Activated T-cell treated with anti-CD3 and anti-CD28 coated beads, Interleukin-2, amount 50 U/mL, for 24 hours (primary cell): ENCODE measurements around the gene EXOC2.
A peak's percentile ranks its signal among the peaks of the same experiment; 100 is the strongest.
"Not testable (repeated sequence)": the region's sequence is repeated elsewhere in the genome, so short reads cannot be mapped to it uniquely, and the experiment has no call there.

Experiments
- DNase-seq: peaks from one replicate; pipeline ENCODE4 v3.0.0-alpha.2; 2020
- H3K27ac Mint-ChIP-seq: 2 replicates; pipeline ENCODE4 v1.8.0; 2020; ENCODE audit warnings: mild to moderate bottlenecking, mixed read lengths
- H3K27me3 Mint-ChIP-seq: 2 replicates; pipeline ENCODE4 v1.8.0; 2020; ENCODE audit warnings: mixed read lengths
- H3K36me3 Mint-ChIP-seq: 2 replicates; pipeline ENCODE4 v1.8.0; 2020; ENCODE audit warnings: low read depth, mixed read lengths
- H3K4me1 Mint-ChIP-seq: 2 replicates; pipeline ENCODE4 v1.8.0; 2020; ENCODE audit warnings: low read depth, mixed read lengths
- H3K4me3 Mint-ChIP-seq: 2 replicates; pipeline ENCODE4 v1.8.0; 2020; ENCODE audit warnings: mild to moderate bottlenecking, moderate library complexity, mixed read lengths
- H3K9me3 Mint-ChIP-seq: 2 replicates; pipeline ENCODE4 v1.8.0; 2020; ENCODE audit warnings: mixed read lengths

EXOC2 gene

DNA sequence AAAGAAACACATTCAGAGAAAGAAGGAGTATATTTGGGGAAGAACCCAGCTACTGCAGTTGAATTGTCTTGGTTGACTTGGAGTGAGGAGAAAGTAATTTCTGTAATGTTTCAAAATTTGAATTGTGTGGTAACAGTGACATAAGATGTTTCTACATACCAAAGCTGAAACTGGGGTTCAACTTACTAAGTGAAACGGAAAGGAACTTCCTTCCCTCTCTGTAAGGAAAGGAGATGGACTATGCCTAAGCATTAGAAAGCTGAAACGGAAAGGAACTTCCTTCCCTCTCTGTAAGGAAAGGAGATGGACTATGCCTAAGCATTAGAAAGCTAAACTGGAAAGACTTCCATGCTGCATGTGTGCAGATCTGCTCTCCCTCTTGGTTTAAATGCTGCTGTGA lies 82.1 kb downstream of the EXOC2 start:
- Mint-ChIP-seq H3K4me1 (peaks cover 6% of the 10 kb centered on the region), H3K36me3 (peaks cover 68% of the 10 kb centered on the region), H3K4me3 (no peak overlapping the region), H3K9me3 (peaks cover 3% of the 10 kb centered on the region), H3K27ac (no peak overlapping the region), H3K27me3 (no peaks in the 10 kb centered on the region)
- no peak for DNase-seq

DNA sequence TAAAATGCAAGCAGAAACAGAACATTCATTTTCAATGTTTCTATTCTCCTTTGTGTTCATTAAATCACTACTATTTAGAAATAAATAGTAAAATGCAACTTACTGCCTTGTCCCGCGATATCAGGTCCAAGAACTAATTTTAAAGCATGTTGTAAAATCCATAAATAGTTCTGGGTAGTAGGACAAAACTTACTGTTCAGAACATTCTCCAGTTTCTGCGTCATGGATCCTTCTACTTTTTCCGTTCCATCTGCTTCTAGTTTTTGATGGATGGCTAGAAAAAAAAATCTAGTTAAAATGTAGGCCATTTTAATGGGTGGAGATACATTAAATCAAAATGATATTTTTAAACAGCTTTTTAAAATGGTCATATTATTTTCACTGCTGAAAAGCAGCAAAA lies 83.0 kb downstream of the EXOC2 start:
- Mint-ChIP-seq H3K4me3 (no peak overlapping the region), H3K9me3 (peaks cover 3% of the 10 kb centered on the region), H3K27me3 (no peaks in the 10 kb centered on the region), H3K27ac (no peak overlapping the region), H3K36me3 (peaks cover 63% of the 10 kb centered on the region), H3K4me1 (peaks cover 6% of the 10 kb centered on the region)
- DNase-seq, result no peak

DNA sequence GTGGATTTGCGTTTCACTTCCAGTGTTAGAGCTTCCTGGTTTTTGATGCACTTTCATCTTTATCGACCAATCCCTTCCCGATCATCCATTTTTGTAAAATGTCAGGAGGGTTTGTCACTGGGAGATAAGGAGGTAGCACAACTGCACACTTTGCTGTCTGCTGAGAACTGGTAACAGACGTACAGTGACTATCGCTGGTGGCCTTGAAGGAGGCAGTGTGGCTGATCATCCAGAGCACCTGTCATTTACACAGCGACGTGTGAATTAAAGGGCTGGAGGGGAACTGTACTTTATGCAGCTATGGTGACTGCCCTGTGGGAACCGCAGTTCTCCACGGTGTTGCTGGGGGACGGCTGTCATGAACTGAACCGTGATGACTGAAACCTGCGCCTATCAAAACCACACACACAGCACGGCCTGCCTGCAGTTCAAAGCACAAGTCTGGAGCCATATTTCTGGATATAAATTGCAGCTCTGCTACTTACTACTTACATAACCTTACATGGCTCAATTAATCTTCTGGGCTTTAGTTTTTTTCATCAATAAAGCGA lies 86.0 kb downstream of the EXOC2 start:
- H3K36me3 Mint-ChIP-seq, result peaks cover 57% of the 10 kb centered on the region
- peaks cover 3% of the 10 kb centered on the region for H3K9me3 Mint-ChIP-seq
- H3K4me1 Mint-ChIP-seq, result peaks cover 6% of the 10 kb centered on the region
- no peaks in the 10 kb centered on the region for H3K27me3 Mint-ChIP-seq
- no peak overlapping the region for H3K4me3 Mint-ChIP-seq
- H3K27ac Mint-ChIP-seq, result no peak overlapping the region
- no peak for DNase-seq

DNA sequence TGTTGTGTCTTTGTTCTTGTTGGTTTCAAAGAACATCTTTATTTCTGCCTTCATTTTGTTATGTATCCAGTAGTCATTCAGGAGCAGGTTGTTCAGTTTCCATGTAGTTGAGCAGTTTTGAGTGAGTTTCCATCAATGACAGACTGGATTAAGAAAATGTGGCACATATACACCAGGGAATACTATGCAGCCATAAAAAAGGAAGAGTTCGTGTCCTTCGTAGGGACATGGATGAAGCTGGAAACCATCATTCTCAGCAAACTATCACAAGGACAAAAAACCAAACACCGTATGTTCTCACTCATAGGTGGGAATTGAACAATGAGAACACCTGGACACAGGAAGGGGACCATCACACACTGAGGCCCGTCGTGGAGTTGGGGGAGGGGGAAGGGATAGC lies 87.0 kb downstream of the EXOC2 start:
- peaks cover 52% of the 10 kb centered on the region for H3K36me3 Mint-ChIP-seq
- DNase-seq, H3K4me1 Mint-ChIP-seq, H3K27me3 Mint-ChIP-seq, H3K4me3 Mint-ChIP-seq, H3K27ac Mint-ChIP-seq, H3K9me3 Mint-ChIP-seq: not testable (repeated sequence)

DNA sequence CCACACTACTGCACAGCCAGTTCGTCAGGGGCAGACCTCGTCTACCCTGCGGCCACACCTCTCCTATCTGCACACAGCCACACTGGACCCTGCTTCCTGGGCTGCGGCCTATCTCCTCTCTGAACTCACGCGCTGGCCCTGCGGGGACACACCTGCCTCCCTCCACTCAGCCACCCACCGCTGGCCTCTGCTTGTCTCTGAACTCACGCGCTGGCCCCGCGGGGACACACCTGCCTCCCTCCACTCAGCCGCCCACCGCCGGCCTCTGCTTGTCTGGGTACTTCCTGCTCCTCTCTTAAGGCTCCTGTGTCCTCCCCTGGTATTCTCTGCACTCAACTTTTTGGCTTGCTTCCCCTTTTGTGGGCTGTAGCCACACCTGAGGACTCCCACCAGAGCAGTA lies 88.4 kb downstream of the EXOC2 start:
- Mint-ChIP-seq H3K27me3 (no peaks in the 10 kb centered on the region), H3K36me3 (peaks cover 42% of the 10 kb centered on the region), H3K27ac (no peak overlapping the region)

DNA sequence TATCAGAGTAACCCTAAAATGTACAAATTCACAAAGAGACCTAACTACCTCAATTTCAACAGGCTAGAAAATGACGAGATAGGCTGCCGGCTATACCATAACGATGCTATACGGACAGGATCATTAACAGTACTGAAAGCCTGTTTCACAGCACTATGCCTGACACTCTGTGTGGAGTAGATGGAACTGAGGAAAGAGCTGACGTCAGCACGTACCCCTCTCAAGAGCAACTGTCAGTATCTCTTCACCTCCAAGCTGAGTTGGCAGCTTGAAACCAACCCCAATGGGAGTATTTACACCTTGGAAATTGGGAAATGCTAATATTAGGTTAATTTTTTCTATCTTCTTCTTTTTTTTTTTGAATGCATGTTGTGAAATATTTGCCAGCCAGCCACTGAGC lies 89.7 kb downstream of the EXOC2 start:
- no peak for DNase-seq
- Mint-ChIP-seq H3K27me3 (no peaks in the 10 kb centered on the region), H3K27ac (no peak overlapping the region), H3K4me3 (no peak overlapping the region), H3K36me3 (peaks cover 42% of the 10 kb centered on the region), H3K4me1 (no peaks in the 10 kb centered on the region), H3K9me3 (peaks cover 3% of the 10 kb centered on the region)

More for the DNA sequence above, 88.4 kb downstream of the EXOC2 start:
- Mint-ChIP-seq H3K9me3 (peaks cover 3% of the 10 kb centered on the region), H3K4me3 (no peak overlapping the region), H3K4me1 (no peaks in the 10 kb centered on the region)
- no peak for DNase-seq

DNA sequence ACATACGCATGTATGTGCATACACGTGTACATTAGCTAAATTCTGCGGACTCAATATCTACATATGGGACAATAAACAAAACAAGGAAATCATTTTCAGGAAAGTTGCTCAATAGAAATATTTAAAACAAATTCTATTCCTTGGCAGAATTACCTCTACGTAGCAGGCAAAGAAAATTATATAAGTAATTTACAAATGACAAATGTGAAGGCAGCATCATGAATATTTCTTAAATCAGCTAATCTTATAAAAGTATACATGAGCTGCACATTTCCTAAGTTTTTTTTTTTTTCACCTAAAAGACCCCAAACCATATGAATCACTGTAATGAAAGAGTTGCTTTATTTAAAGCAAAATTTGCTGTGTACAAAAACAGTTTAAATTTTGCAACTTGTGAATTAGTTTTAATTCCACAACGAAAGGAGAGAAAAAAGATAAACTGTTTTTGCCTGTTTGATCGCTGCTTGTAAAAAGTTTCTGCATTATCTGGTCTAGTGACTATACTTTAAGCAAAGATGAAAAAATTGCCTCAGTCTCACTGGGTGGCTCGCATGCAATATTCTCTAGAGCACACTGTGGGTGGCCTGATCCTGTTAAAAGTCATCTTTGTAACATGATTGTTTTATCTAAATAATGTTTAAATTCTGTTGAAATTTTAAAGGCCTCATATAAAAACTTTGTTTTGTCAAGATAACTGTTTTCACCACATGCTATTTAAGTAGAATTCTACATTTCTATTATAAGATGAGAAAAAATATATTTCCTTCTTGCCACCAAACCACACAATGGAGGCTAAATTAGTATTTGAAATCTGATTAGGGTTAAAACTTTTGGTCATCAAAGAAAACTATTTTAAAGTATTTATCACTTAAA lies 93.1 kb downstream of the EXOC2 start:
- Mint-ChIP-seq H3K4me3 (no peak overlapping the region), H3K36me3 (peaks cover 43% of the 10 kb centered on the region), H3K4me1 (peaks cover 1% of the 10 kb centered on the region), H3K9me3 (no peaks in the 10 kb centered on the region), H3K27me3 (no peaks in the 10 kb centered on the region), H3K27ac (no peak overlapping the region)
- no peak for DNase-seq

DNA sequence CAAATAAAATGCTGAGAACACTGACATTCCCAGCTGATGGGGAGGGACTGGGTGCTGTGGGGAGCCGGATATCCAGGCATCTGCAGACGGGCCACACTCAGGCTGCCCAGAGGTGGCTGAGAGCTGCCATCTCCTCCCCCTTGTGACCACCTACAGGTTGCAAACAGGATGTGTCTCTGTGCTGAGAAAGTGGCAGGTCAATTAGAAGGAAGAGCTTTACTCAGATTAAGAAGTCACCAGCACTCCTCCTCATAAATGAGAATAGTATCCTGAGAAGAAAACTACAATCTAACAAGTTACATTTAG lies 99.1 kb downstream of the EXOC2 start:
- no peaks in the 10 kb centered on the region for H3K27me3 Mint-ChIP-seq
- no peak for DNase-seq
- H3K9me3 Mint-ChIP-seq, result no peaks in the 10 kb centered on the region
- H3K4me3 Mint-ChIP-seq, result no peak overlapping the region
- H3K4me1 Mint-ChIP-seq, result peaks cover 11% of the 10 kb centered on the region
- no peak overlapping the region for H3K27ac Mint-ChIP-seq
- peaks cover 67% of the 10 kb centered on the region for H3K36me3 Mint-ChIP-seq

DNA sequence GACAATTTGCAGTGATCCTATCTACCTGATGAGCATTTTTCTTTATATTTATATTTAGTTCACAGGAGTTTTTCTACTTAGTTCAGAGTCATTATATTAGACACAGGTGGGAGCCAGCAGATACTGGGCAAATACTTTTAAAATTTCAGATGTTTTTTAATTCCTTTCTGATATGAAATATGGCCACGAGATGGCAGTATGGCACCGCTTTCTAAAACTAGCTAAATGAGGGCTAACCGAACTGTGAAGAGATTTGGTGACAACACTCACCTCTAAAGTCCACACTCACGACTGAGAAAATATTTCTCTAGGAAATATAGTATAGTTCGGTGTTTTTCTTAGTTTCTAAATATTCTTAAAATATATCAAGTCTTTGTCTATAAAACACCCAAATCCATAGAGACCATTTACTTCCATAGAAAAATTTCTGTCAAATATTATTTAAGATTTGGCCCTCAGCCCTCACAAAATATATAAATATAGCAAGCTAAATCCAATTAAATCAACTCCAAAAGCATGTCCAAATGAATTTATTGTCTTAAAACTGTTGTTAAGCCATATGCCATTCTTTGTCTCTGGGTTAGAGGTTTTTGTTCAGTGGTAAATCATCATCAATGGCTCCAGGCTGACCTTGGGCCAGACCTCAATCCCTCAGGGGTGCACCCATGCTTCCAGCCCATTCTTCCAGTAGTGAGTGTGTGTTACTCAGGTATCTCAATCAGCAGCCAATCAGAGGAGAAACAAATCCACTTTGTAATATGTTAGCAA lies 99.6 kb downstream of the EXOC2 start:
- Mint-ChIP-seq H3K36me3 (peaks cover 66% of the 10 kb centered on the region), H3K4me1 (peaks cover 11% of the 10 kb centered on the region), H3K4me3 (no peak overlapping the region), H3K27ac (no peak overlapping the region), H3K9me3 (no peaks in the 10 kb centered on the region), H3K27me3 (no peaks in the 10 kb centered on the region)
- DNase-seq, result peak; percentile 57

DNA sequence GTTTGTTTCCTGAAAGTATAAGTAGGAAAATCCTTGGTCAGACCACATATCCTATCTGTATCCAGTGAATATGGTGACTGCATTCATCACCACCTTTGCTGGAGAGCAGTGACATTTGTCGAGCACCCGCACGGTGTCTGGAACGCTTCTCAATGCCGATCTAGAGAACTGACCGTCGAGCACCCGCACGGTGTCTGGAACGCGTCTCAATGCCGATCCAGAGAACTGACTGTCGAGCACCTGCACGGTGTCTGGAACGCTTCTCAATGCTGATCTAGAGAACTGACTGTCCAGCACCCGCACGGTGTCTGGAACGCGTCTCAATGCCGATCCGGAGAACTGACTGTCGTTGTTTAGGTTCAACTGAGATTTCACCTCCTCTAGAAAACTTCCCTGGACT lies 103.8 kb downstream of the EXOC2 start:
- no peak overlapping the region for H3K4me3 Mint-ChIP-seq
- no peak for DNase-seq
- H3K27me3 Mint-ChIP-seq, result no peaks in the 10 kb centered on the region
- no peaks in the 10 kb centered on the region for H3K9me3 Mint-ChIP-seq
- peak overlapping the region; percentile 10 for H3K27ac Mint-ChIP-seq
- H3K36me3 Mint-ChIP-seq, result peaks cover 53% of the 10 kb centered on the region
- H3K4me1 Mint-ChIP-seq, result peaks cover 24% of the 10 kb centered on the region

DNA sequence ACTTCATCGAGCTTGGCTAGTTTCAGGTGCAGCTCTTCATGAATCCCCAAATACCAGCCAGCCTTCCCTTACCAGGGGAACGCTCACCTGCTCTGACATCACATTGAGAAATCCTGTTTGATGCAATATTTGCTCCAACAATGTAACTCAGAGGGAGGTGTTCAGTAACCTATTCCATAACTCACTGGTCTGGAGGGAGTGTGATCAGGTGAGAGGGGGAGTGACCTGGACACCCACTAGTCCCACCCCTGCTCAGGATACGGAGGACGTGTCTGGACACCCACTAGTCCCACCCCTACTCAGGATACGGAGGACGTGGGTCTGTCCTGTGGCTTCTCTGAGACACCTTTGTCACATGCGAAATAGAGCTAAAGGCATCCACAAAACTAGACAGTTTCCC lies 106.4 kb downstream of the EXOC2 start:
- Mint-ChIP-seq H3K27me3 (no peaks in the 10 kb centered on the region), H3K4me1 (peaks cover 31% of the 10 kb centered on the region), H3K4me3 (no peak overlapping the region), H3K9me3 (no peaks in the 10 kb centered on the region), H3K27ac (no peak overlapping the region), H3K36me3 (peaks cover 38% of the 10 kb centered on the region)
- no peak for DNase-seq

DNA sequence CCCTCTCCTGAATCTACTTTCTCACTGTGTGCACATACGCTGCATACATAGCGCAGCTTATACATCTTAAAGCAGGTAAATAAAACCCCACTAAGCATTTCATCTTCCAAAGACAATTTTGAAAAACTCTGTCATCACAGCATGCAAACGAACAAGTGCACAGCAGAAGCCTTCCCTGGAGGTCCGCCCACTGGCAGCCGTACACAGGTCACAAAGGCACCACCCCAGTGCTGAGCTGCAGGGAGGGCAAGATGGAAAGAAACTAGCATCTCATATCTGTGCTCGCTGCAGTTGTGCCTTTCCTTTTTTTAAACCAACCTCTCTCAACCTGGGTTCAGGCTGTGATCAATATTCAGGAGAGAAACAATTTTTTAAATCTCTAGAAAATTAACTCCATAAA lies 109.3 kb downstream of the EXOC2 start:
- H3K4me1 Mint-ChIP-seq, result peaks cover 31% of the 10 kb centered on the region
- H3K9me3 Mint-ChIP-seq, result no peaks in the 10 kb centered on the region
- no peak for DNase-seq
- peaks cover 15% of the 10 kb centered on the region for H3K36me3 Mint-ChIP-seq
- no peaks in the 10 kb centered on the region for H3K27me3 Mint-ChIP-seq
- no peak overlapping the region for H3K4me3 Mint-ChIP-seq
- H3K27ac Mint-ChIP-seq, result no peak overlapping the region

DNA sequence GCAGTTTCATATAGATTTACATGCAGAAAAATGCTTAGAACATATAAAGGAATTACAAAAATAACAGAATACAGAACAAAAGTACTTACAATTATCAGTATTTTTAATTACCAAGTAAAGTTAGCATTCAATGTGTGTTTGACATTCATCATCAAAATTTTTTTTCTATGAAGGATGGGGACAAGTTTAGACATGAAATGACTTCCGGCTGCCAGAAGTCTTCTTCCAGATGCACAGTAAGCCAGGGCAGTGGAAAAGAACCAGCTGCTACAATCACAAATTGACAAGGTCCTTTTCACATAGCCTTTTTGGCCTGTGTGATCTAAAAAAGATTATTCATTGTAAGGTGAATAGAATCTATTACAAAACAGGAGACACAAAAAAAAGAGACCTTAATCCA lies 109.8 kb downstream of the EXOC2 start:
- no peak for DNase-seq
- no peak overlapping the region for H3K27ac Mint-ChIP-seq
- H3K9me3 Mint-ChIP-seq, result no peaks in the 10 kb centered on the region
- no peaks in the 10 kb centered on the region for H3K27me3 Mint-ChIP-seq
- no peak overlapping the region for H3K4me3 Mint-ChIP-seq
- peaks cover 12% of the 10 kb centered on the region for H3K36me3 Mint-ChIP-seq
- H3K4me1 Mint-ChIP-seq, result peaks cover 34% of the 10 kb centered on the region

DNA sequence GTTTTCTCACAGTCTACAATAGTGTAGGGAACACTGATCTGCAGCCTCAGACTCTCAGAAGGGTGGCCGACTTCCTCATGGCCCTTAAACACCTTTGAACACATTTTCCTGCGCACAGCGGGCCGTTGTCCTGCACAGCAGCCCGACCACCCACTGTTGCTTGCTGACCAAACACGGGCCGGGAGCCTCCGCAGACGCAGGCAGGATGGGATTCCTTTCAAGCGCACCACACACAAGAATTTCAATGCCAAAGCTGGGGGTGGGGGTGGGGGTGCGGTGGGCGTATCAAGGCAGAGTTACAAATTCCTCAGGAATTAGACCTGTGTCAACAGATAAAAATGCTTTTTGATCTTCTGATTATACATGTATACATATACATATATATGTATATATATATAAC lies 110.6 kb downstream of the EXOC2 start:
- Mint-ChIP-seq H3K9me3 (no peaks in the 10 kb centered on the region), H3K27ac (peak overlapping the region; percentile 38)
- DNase-seq, result no peak

DNA sequence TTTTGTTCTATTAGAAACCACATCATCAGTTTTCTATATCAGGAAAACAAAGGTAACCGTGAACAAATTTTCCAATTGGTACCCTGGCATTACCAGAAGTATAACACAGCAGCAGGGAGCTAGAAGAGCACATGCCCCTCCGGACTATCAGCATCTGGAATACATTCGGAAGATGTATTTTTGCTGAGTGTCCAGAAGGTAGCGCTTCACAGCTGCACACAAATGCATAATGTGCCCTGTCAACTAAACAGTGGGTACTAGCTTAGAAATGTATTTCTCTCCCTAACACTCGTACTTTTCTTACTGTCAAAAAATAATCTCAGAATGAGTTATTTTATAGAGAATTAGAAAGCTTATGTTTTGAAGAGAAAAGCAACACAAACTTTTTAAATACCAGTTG lies 113.6 kb downstream of the EXOC2 start:
- no peaks in the 10 kb centered on the region for H3K9me3 Mint-ChIP-seq
- peaks cover 24% of the 10 kb centered on the region for H3K4me1 Mint-ChIP-seq
- H3K36me3 Mint-ChIP-seq, result peaks cover 31% of the 10 kb centered on the region
- DNase-seq, result no peak
- no peak overlapping the region for H3K4me3 Mint-ChIP-seq
- no peaks in the 10 kb centered on the region for H3K27me3 Mint-ChIP-seq
- no peak overlapping the region for H3K27ac Mint-ChIP-seq

More for the DNA sequence above, 110.6 kb downstream of the EXOC2 start:
- Mint-ChIP-seq H3K36me3 (peaks cover 5% of the 10 kb centered on the region), H3K4me1 (peaks cover 33% of the 10 kb centered on the region), H3K4me3 (no peak overlapping the region), H3K27me3 (no peaks in the 10 kb centered on the region)
